Bone marrow (tissue), 2 donors: ENCODE results near the gene ZDHHC24.
"Not testable (repeated sequence)": the region's sequence is repeated elsewhere in the genome, so short reads cannot be mapped to it uniquely, and the experiment has no call there.

ENCODE experiments used
- DNase-seq, 2 donors: peaks; one replicate each; lab custom pipeline; 2025; lab: John Stamatoyannopoulos, UW

Gene ZDHHC24

DNA sequence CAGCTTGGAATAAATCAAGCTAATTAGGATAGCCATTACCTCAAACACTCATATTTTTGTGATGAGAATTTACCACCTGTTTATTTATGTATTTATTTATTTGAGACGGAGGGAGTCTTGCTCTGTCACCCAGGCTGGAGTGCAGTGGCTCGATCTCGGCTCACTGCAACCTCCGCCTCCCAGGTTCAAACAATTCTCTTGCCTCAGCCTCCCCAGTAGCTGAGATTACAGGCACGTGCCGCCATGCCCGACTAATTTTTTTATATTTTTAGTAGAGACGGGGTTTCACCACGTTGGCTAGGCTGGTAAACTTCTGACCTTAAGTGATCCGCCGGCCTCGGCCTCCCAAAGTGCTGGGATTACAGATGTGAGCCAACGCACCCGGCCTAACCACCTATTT lies 896 bp downstream of the ZDHHC24 start:
- DNase-seq: not testable (repeated sequence)

- DNase-seq: peak in 1 of 2 donors; percentile 53
Observed at GRCh38 chr11:66543263-66544107, 2.4 kb downstream of the ZDHHC24 start.

- DNase-seq: no peak
Observed at GRCh38 chr11:66542362-66542761, 3.5 kb downstream of the ZDHHC24 start.

- DNase-seq: no peak
Observed at GRCh38 chr11:66541892-66542291, 4.0 kb downstream of the ZDHHC24 start.

GRCh38 chr11:66540598-66540997 lies 5.2 kb downstream of the ZDHHC24 start:
- not testable (repeated sequence) for DNase-seq

- no peak for DNase-seq
Observed at GRCh38 chr11:66539870-66540213, 6.0 kb downstream of the ZDHHC24 start.

- no peak for DNase-seq
Observed at GRCh38 chr11:66539170-66539869, 6.5 kb downstream of the ZDHHC24 start.

DNA sequence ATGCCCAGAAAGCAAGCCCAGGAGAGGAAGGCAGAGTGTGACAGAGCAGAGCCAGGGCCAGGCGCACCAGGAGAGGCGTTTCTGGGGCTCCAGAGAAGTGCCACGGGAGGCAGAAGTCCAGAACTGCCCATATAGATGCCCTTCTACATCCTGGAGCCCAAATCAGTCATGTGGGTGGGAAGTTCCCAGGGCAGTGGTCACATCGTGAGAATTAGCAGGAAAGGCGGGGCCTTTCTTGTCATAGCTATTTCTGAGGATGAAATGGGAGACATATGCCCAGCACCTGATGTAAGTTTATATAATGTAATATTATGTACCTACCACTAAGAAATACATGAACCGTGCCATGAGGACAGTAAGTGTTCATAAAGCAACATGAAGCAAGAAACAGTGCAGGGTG lies 13.1 kb downstream of the ZDHHC24 start:
- DNase-seq: no peak

DNA sequence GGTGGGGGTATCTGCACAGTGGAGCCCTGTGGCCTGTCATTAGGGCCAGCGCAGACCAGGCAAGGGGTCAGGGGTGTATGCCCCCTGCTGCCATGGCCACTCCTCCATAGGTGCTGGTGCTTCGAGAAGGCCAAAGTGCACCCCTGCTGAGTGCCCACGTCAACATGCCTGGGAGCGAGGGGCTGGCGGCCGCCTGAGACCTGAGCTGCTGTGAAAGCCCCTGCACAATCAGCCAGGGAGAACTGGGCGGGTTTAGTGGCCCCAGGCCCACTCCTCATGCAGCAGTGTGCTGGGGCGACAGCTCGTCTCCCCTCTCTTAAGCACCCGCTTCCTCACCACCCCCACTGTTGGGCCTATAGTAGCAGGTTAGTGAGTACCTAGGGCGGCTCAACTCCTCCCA lies 14.0 kb downstream of the ZDHHC24 start:
- DNase-seq: no peak

GRCh38 chr11:66530927-66531709 lies 14.7 kb downstream of the ZDHHC24 start:
- DNase-seq: no peak

DNA sequence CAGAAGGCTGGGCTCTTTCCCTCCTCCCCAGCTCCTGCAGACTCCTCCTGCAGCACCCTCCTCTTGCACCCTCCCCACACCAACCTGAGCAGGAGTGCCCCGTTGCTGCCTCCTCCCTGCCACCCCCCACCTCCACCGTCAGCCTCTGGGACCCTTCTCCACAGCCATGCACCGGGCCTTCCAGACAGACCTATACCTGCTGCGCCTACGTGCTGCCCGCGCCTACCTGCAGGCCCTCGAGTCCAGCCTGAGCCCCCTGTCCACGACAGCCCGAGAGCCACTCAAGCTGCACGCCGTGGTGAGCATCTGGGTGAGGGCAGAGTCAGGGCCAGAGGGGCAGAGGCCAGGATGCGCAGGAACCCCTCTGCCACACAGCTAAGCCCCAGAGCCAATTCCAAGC lies 16.2 kb downstream of the ZDHHC24 start:
- DNase-seq: no peak

GRCh38 chr11:66529069-66529468 lies 16.8 kb downstream of the ZDHHC24 start:
- no peak for DNase-seq

GRCh38 chr11:66524304-66525040 lies 21.4 kb downstream of the ZDHHC24 start:
- no peak for DNase-seq

DNA sequence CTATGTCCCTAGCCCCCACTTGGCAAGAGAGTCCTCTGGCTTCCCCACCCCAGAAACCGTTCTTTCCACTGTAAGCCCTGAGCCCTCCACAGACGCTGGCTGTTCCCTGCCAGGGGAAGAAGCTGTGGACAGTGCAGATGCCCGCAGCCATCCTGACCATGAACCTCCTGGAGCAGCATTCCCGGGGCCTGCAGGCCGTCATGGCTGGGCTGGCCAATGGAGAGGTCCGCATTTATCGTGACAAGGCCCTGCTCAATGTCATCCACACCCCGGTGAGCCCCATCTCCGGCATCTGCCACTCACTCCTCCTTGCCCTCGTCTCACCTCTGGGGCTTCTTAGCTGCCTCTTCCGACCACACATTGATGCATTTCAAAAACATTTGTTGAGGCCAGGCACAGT lies 22.2 kb downstream of the ZDHHC24 start:
- no peak for DNase-seq

- no peak for DNase-seq
Observed at GRCh38 chr11:66510990-66511339, 34.9 kb downstream of the ZDHHC24 start.

DNA sequence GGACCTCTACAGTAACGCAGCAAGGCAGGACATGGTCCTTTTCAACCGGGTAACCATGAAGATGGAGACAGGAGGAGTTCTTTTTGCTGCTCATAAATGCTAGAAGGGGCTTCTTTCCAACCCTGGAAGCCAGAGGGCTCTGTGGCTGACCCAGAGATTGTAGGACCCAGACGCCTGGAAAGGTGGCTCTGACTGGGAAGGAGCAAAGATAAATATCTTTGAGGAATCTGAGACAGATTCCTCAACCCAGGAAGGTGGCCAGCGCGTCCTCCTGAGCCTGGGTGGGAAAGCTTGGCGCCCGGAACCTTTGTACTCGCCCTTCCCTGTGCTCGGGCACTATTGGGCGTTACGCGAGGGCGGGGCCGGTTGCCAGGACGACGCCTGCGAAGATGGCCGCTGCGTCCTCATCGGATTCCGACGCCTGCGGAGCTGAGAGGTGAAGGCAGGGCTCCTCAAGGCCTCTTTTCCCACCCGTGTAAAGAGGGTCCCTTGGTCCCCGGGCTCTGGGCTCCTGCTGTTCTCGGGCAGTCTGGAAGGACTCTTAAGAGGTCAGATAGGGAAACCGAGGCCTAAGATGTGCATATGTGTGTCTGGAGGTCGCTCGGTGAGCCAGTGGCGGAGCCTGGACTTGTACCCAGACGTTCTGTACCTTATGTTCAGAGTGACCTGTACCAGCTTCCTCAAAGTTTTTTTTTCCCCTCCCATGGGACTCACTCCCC lies 35.4 kb downstream of the ZDHHC24 start, which contains the start of gene BBS1:
TSS of gene BBS1 (plus strand) at position 365 of the 719 bp plus-strand sequence. CDS start at position 390, 25 bp downstream.
- peak; percentile 43 to 71 for DNase-seq

DNA sequence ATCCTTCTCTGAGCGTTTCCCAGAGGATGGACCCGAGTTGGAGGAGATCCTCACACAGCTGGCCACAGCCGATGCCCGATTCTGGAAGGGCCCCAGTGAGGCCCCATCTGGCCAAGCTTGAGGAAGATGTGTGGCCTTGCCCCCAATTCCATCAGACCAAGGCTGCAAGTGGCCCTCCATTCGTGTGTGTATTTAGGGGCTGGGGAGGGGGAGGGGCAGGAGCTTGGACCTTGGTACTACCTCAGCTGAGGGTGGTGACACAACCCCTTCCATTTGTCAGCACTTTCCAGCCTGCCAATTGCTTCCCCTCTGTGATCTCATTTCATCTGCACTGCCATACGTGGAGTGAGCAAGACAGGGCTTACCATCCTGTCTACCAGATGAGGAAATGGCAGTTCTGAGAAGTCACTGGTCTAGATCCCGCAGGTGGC lies 36.7 kb downstream of the ZDHHC24 start:
- DNase-seq: peak in 1 of 2 donors; percentile 20

- no peak for DNase-seq
Observed at GRCh38 chr11:66505276-66505816, 40.5 kb downstream of the ZDHHC24 start.

DNA sequence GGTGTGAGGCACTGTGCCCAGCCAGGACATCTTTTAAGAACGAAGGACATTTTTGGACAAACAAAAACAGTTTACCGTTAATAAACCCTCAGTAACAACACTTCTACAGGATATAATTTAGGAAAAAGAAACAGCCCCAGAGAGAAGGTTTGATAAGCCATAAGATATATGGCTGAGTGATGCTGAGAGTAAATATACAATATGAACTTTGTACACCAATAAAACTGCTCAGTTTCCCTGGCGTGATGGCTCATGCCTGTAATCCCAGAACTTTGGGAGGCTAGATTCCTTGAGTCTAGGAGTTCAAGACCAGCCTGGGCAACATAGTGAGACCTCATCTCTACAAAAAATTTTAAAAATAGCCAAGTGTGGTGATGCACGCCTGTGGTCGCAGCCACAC lies 47.3 kb downstream of the ZDHHC24 start:
- no peak for DNase-seq

GRCh38 chr11:66497206-66497605 lies 48.6 kb downstream of the ZDHHC24 start:
- no peak for DNase-seq

- no peak for DNase-seq
Observed at GRCh38 chr11:66495401-66495854, 50.4 kb downstream of the ZDHHC24 start.
